Testis (tissue), 2 donors: ENCODE results near the gene SPIRE1.
"Not testable (repeated sequence)": the region's sequence is repeated elsewhere in the genome, so short reads cannot be mapped to it uniquely, and the experiment has no call there.

Experiments used
- POLR2A ChIP-seq: fragments of 450-650 bp; IDR thresholded peaks from one replicate; pipeline ENCODE4 v1.6.1; 2017; ENCODE audit warnings: antibody characterized with exemption, mild to moderate bottlenecking, moderate library complexity
- TF ChIP-seq, protein P1 (sequence below), 3 experiments: fragments of 450-650 bp in 2 of 3; fragments of 200-600 bp in 1 of 3; sonication (generic) in 1 of 3; IDR thresholded peaks; one replicate each; pipeline ENCODE4 v1.5.1; 2016 to 2019; ENCODE audit warnings: antibody characterized with exemption in 3 of 3, mild to moderate bottlenecking in 2 of 3, moderate library complexity in 1 of 3

DNA sequence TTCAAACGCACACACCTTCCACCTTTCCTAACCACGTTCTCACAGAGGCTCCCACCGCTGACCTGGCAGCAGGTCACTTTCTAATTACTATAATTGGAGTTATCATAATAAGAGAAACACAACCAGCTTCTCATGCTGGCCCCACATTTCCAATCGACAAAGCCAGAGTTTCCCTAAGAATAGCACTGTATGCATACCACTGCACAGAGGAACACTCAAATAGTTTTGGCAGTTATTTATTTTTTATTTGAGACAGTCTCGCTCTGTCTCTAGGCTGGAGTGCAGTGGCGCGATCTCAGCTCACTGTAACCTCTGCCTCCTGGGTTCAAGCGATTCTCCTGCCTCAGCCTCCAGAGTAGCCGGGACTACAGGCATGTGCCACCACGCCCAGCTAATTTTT lies 176.0 kb downstream of the SPIRE1 start:
- TF ChIP-seq, protein P1, sequence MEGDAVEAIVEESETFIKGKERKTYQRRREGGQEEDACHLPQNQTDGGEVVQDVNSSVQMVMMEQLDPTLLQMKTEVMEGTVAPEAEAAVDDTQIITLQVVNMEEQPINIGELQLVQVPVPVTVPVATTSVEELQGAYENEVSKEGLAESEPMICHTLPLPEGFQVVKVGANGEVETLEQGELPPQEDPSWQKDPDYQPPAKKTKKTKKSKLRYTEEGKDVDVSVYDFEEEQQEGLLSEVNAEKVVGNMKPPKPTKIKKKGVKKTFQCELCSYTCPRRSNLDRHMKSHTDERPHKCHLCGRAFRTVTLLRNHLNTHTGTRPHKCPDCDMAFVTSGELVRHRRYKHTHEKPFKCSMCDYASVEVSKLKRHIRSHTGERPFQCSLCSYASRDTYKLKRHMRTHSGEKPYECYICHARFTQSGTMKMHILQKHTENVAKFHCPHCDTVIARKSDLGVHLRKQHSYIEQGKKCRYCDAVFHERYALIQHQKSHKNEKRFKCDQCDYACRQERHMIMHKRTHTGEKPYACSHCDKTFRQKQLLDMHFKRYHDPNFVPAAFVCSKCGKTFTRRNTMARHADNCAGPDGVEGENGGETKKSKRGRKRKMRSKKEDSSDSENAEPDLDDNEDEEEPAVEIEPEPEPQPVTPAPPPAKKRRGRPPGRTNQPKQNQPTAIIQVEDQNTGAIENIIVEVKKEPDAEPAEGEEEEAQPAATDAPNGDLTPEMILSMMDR (IDR thresholded peaks at IDR 0.05), result not testable (repeated sequence)
- TF ChIP-seq POLR2A, result not testable (repeated sequence)
